GM21381 (cell line): ENCODE measurements around the gene HEATR5B.
"Not testable (repeated sequence)": the region's sequence is repeated elsewhere in the genome, so short reads cannot be mapped to it uniquely, and the experiment has no call there.

Experiments
- ATAC-seq: cut with Tn5 transposase; IDR thresholded peaks from one replicate; pipeline ENCODE4 v1.9.1; 2021; ENCODE audit warnings: mild to moderate bottlenecking, moderate library complexity; ENCODE audit not compliant: unreplicated experiment

HEATR5B gene

DNA sequence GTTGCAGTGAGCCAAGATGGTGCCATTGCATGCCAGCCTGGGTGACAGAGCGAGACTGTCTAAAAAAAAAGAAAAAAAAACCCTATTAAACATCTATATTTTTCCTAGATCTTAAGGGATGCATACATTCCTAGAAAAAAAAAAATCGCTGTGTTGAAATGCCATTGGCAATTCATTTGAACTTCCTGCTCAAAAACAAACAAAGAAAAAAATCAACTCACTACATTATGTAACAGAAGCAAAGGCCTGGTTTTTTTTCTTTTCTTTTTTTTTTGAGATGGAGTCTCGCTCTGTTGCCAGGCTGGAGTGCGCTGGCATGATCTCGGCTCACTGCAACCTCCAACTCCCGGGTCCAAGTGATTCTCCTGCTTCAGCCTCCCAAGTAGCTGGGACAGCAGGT, 96.2 kb downstream of the HEATR5B start:
- ATAC-seq: no peak

- ATAC-seq: no peak
These were observed 101.7 kb downstream of the HEATR5B start for GRCh38 chr2:36982467-36982866.

DNA sequence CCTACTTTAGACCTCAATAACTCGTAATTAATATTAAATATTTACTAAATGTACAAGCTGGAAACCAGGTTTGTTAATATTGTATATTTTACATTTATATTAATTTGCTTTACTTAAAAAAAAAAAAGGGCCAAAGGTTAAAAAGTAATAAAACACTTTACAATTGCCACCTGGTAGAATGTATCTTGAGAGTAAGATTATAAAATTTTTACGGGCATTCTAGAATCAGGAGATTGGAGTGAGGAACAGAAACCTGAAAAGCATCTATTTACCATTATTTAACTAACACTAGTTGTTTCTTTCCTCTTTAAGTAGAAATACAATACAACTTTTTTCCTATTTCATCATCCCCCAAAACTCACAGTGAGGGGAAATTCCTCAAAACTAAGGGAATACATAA, 102.3 kb downstream of the HEATR5B start:
- no peak for ATAC-seq

GRCh38 chr2:36979007-36979406, 105.2 kb downstream of the HEATR5B start:
- ATAC-seq: not testable (repeated sequence)

GRCh38 chr2:36976065-36976464, 108.1 kb downstream of the HEATR5B start:
- ATAC-seq: no peak

- ATAC-seq: no peak
These were observed 108.9 kb downstream of the HEATR5B start for GRCh38 chr2:36975306-36975705.

GRCh38 chr2:36973320-36973719, 110.9 kb downstream of the HEATR5B start:
- no peak for ATAC-seq

GRCh38 chr2:36971990-36972389, 112.2 kb downstream of the HEATR5B start:
- no peak for ATAC-seq

DNA sequence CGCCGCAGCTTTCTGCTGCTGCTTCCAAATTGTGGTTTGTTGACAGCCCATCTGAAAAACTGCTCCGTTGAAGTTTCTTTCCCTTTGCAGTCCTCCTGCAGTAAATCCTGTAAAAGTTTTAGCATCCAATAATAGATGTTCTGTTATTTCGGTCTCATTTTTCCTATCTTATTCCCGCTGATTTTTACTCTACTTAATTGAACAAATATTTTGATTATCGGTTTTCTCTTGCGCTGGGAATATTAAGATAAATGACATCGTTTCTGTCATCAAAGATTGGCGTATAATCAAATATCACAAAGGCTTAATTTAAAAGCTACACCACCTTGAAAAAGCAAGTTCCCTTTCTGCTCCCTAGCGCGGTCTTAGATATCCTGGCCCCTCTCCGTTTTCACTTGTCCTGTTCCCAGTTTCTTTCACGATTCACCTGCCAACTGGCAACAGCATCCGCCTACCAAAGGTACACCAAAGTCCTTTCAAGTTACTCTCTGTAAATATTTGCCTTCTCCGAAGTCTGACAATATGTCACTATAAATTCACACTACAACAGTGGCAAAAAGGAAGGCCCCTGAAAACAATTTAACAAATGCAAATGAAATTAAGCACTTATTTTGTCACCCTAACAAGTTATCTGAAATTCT, 116.8 kb downstream of the HEATR5B start:
- no peak for ATAC-seq

DNA sequence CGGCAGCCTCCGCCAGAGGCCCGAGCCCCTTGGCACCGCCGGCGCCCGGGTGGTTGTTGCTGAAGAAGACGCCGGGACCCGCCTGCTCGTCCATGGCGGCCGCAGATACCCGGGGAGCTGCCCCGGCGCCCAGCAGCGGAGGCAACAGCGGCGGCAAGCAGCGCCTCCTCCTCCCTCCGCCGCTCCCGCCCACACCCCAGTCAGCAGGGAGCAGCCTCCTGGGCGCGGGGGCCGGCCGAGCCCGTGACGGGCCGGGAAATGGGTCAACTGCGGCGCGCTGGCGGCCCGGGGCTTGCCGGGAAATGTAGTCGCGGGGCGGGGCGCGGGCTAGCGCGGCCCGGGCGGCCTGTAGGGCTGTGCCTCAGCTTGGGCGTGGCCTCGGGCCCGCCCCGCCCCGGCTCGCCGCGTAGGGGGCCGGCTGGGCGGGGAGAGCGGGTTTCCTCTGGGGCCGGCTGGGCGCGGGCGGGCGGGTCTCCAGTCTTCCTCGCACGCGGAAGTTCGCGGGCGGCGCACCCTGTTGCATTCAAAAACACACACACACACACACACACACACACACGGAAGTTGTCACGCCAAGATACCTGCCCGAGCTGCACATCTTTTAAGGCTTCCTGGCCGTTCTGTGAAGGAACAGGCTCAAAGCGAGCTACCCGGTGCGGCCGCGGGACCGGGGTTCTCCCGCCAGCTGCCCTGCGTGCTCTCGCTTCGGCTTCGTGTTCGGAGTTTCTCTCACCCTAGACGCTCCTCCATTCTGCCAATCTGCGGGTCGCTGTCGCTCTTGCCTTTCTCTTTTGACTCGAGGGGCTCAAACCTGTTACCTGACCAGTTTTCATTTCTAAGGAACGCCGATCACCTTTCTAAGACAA, 117.6 kb downstream of the HEATR5B start, which contains the start of gene STRN:
Gene STRN (minus strand): TSS at position 167 of the 866 bp plus-strand sequence. CDS start 73 bp downstream, at position 94.
- ATAC-seq: peak; percentile 95

DNA sequence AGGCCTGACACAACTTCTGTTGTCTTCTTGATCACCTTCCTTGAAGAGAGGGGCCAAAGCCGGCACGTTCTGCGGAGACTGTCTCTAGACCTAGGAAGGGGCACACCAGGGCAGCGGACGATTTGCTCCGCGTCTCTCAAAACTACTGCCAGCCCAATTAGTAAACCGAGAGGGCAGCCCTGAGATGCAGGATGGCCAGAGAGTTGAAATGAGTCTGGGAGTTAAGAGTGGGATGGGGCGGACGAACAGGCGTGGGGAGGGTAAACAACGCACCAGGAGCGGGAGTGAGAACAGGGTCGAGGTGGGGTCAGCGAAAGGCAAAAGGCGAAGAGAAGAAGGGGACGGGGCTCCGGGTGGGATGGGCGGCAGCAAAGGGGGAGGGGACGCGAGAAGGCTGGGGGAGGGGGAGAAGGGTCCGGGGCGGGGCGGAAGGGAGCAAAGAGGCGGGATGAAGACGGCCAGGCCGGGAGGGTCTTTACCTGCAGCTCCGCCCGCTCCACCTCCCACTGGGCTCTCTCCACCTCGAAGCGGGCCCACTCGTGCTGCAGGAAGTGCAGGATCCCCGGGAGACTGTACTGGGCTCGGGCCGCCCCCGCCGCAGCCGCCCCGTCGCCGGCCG, 118.3 kb downstream of the HEATR5B start:
- ATAC-seq: peak; percentile 27

DNA sequence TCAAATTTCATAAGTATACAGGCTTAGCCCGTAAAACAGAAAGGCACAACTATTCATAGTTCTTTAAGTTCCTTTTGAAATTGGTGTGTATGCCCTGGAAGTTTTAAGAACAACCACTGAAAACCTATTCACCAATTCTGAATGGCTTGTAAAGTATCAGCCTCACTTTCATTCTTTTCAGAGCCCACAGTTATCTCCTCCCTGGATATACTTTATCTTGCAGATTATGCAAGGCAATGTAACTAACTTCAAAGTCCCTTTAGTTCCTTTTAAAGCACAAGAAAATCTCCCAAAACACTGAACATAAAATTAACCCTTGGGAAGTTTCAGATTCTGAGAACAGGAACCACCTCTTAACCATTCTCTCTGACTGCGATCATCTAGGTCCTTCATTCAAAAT, 119.0 kb downstream of the HEATR5B start:
- ATAC-seq: no peak

GRCh38 chr2:36964496-36965058, 119.6 kb downstream of the HEATR5B start:
- no peak for ATAC-seq

- ATAC-seq: no peak
These were observed 120.4 kb downstream of the HEATR5B start for GRCh38 chr2:36963734-36964133.

GRCh38 chr2:36963106-36963505, 121.1 kb downstream of the HEATR5B start:
- no peak for ATAC-seq

GRCh38 chr2:36960773-36961172, 123.4 kb downstream of the HEATR5B start:
- no peak for ATAC-seq

DNA sequence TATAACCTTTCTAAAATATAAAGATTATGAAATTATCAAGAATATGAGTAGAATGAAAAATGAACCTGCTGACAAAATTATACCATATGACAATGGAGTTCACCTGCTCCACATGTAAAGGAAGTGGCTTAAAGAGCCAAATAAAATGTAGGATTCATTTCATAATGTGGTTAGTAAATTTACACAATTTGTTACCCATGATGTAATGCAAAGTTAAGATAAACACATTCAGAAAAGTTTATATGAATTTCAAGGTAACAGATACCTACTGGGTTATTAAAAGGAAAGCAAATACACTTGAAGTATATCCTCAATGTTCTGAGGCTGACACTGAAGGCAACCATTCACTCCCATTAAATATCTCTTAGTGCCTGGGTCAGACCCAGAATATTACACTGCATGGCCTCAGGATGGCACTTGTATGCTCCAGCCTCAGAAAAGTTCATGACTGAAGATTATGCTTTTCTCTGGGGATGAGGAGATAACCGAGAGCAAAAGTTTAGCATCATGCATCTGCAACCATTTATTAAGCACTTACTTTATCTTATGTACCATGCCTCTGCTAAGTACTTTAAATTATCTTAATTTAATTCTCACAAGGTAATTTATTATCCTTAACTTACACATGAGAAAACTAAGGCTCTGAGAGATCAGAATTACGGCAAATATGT, 124.0 kb downstream of the HEATR5B start:
- ATAC-seq: no peak

GRCh38 chr2:36954977-36955607, 129.1 kb downstream of the HEATR5B start:
- no peak for ATAC-seq

GRCh38 chr2:36952748-36953197, 131.4 kb downstream of the HEATR5B start:
- ATAC-seq: no peak

GRCh38 chr2:36951574-36951973, 132.6 kb downstream of the HEATR5B start:
- no peak for ATAC-seq
